Measurements from ENCODE around the gene COL26A1.

DNA sequence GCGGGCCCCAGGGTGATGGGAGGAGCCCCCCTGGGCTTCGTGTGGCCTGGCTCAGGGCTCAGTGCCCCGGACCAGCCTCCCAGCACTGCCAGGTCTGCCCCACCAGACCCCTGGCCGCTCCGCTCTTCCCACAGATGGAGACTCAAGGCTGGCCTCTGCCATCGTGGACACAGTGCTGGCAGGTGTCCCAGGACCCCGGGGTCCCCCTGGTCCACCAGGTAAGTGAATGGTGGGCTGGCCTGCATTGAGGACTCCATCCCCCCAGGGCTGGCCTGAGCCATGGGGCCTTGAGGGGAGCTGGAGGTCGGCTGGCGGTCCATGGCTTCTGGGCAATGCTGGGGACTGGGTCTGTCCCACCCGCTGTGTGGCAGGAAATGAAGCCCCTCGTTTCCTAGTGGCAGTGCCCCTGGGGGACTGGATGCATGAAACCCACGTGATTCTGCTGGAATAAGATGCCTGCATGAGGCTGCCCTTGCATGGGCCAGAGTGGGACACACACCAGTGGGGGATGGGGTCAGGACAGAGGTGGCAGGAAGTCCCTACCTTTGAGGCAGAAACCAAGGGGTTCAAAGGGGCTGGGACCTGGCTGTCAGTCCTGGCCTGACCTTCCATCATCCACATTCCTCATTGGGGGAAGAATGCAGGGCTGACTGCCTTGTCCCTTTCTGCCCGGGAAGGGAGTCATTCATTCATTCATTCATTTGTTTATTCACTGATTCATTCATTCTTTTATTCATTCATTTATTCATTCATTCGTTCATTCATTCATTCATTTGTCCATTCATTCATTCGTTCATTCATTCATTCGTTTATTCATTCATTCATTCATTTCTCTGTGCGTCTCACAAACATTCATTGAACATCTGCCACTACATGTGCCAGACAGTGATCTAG, 184.6 kb downstream of the COL26A1 start:
- TF ChIP-seq CTCF (IDR thresholded peaks at IDR 0.05), result no peak
- TF ChIP-seq POLR2A (IDR thresholded peaks at IDR 0.05), result no peak
- no peak for TF ChIP-seq EP300 (IDR thresholded peaks at IDR 0.05)
- TF ChIP-seq POLR2AphosphoS5 (IDR thresholded peaks at IDR 0.05), result no peak
